ENCODE data around the gene PDE4B. TPM values are rescaled to one million over a fixed set of nuclear protein-coding genes. Genes with fewer than 3 reads are reported as not detected.

PDE4B gene
- total RNA-seq, 1 donor from 2014 or later: 1.2 TPM

- TF ChIP-seq, protein P1, sequence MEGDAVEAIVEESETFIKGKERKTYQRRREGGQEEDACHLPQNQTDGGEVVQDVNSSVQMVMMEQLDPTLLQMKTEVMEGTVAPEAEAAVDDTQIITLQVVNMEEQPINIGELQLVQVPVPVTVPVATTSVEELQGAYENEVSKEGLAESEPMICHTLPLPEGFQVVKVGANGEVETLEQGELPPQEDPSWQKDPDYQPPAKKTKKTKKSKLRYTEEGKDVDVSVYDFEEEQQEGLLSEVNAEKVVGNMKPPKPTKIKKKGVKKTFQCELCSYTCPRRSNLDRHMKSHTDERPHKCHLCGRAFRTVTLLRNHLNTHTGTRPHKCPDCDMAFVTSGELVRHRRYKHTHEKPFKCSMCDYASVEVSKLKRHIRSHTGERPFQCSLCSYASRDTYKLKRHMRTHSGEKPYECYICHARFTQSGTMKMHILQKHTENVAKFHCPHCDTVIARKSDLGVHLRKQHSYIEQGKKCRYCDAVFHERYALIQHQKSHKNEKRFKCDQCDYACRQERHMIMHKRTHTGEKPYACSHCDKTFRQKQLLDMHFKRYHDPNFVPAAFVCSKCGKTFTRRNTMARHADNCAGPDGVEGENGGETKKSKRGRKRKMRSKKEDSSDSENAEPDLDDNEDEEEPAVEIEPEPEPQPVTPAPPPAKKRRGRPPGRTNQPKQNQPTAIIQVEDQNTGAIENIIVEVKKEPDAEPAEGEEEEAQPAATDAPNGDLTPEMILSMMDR (IDR thresholded peaks at IDR 0.05): no peak
- TF ChIP-seq EZH2 (IDR thresholded peaks at IDR 0.05): no peak
- no peak for TF ChIP-seq EZH2phosphoT487 (IDR thresholded peaks at IDR 0.05)
- Mint-ChIP-seq H3K4me1 (no peaks in the 10 kb centered on the region), H3K27ac (no peak overlapping the region), H3K9me3 (no peaks in the 10 kb centered on the region), H3K4me3 (no peak overlapping the region), H3K36me3 (no peaks in the 10 kb centered on the region), H3K27me3 (ENCODE audit: insufficient read depth, low read depth) (peaks cover 3% of the 10 kb centered on the region)
- Histone ChIP-seq H4K20me1 (ENCODE audit: low read depth) (no peaks in the 10 kb centered on the region), H3K9ac (no peak overlapping the region), H3K27ac (no peak overlapping the region), H3K4me3 (no peak overlapping the region), H3K9me3 (ENCODE audit: low read depth) (peaks cover 4% of the 10 kb centered on the region), H3K79me2 (ENCODE audit: low read depth) (no peaks in the 10 kb centered on the region), H3K4me1 (no peaks in the 10 kb centered on the region), H3K4me2 (no peak overlapping the region), H3K36me3 (no peaks in the 10 kb centered on the region), H2AFZ (replicated peaks) (no peak overlapping the region), H3F3A (ENCODE audit: low read depth) (no peaks in the 10 kb centered on the region), H3K27me3 (no peaks in the 10 kb centered on the region)
- DNase-seq (ENCODE audit: low spot score): no peak
Observed at GRCh38 chr1:65765631-65766030, 27.1 kb upstream of the PDE4B start.

DNA sequence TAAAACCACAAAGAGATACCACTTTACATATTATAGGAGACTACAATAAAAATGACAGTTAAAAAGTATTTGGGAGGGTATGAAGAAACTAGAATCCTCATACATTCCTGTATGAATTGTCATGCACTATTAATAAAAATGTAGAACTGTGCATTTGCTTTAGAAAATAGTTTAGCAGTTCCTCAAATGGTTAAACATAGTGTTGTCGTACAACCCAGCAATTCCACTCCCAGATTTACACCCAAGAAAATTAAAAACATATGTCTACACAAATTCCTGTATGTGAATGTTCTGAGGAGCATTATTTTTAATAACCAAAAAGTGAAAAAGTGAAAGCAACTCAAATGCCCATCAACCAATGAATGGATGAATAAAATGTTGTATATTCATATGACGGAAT is 23.1 kb upstream of the PDE4B start:
- Histone ChIP-seq H4K20me1 (ENCODE audit: low read depth) (no peaks in the 10 kb centered on the region), H3K36me3 (no peaks in the 10 kb centered on the region), H3K27ac (no peak overlapping the region), H3K27me3 (no peaks in the 10 kb centered on the region), H3K79me2 (ENCODE audit: low read depth) (no peaks in the 10 kb centered on the region), H3K4me2 (no peak overlapping the region), H2AFZ (replicated peaks) (no peak overlapping the region), H3K4me3 (no peak overlapping the region), H3F3A (ENCODE audit: low read depth) (no peaks in the 10 kb centered on the region), H3K9me3 (ENCODE audit: low read depth) (peaks cover 4% of the 10 kb centered on the region), H3K4me1 (no peaks in the 10 kb centered on the region), H3K9ac (no peak overlapping the region)
- TF ChIP-seq EZH2 (IDR thresholded peaks at IDR 0.05) (no peak), EZH2phosphoT487 (IDR thresholded peaks at IDR 0.05) (no peak)
- TF ChIP-seq, protein P1 (IDR thresholded peaks at IDR 0.05): no peak
- Mint-ChIP-seq H3K27me3 (ENCODE audit: insufficient read depth, low read depth) (no peaks in the 10 kb centered on the region), H3K4me1 (no peaks in the 10 kb centered on the region), H3K27ac (no peak overlapping the region), H3K36me3 (no peaks in the 10 kb centered on the region), H3K4me3 (no peak overlapping the region), H3K9me3 (no peaks in the 10 kb centered on the region)
- DNase-seq (ENCODE audit: low spot score): no peak

DNA sequence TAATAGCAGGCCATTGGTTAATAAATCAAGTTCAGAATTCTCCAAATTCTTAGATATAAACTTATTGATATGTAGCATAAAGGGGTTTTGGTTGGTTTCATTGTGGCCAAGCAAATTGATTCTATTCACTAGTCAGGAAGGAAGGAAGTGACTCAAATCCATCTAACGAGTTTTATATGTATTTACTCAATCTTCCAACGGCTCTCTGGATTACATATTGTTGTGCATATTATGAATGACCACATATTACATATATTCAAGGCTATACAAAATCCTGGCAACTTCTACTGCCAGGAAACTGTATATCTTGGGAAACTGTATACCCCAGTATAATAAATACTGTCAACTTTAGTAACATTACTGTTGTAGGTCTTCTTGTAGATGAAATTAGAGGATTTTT is 20.1 kb upstream of the PDE4B start:
- DNase-seq (ENCODE audit: low spot score): no peak
- no peaks in the 10 kb centered on the region for H3K79me2 ChIP-seq (ENCODE audit: low read depth)
- no peaks in the 10 kb centered on the region for H3K4me1 ChIP-seq
- Mint-ChIP-seq H3K4me3 (no peak overlapping the region), H3K9me3 (peaks cover under 1% of the 10 kb centered on the region), H3K36me3 (no peaks in the 10 kb centered on the region), H3K27me3 (ENCODE audit: insufficient read depth, low read depth) (peaks cover under 1% of the 10 kb centered on the region), H3K4me1 (no peaks in the 10 kb centered on the region), H3K27ac (no peak overlapping the region)
- no peaks in the 10 kb centered on the region for H3K27me3 ChIP-seq
- peaks cover 4% of the 10 kb centered on the region for H3K9me3 ChIP-seq (ENCODE audit: low read depth)
- no peaks in the 10 kb centered on the region for H4K20me1 ChIP-seq (ENCODE audit: low read depth)
- no peak overlapping the region for H3K9ac ChIP-seq
- H3K4me3 ChIP-seq: no peak overlapping the region
- no peak overlapping the region for H2AFZ ChIP-seq (replicated peaks)
- H3F3A ChIP-seq (ENCODE audit: low read depth): no peaks in the 10 kb centered on the region
- TF ChIP-seq EZH2phosphoT487 (IDR thresholded peaks at IDR 0.05): no peak
- TF ChIP-seq, protein P1 (IDR thresholded peaks at IDR 0.05): no peak
- TF ChIP-seq EZH2 (IDR thresholded peaks at IDR 0.05): no peak
- no peaks in the 10 kb centered on the region for H3K36me3 ChIP-seq
- no peak overlapping the region for H3K27ac ChIP-seq
- no peak overlapping the region for H3K4me2 ChIP-seq
